WERI-Rb-1 (cell line): ENCODE results near the gene HTR3D.
A peak's percentile ranks its signal among the peaks of the same experiment; 100 is the strongest.

ENCODE experiments used
- DNase-seq: peaks from one replicate; pipeline ENCODE4 v3.0.0-alpha.2; 2020
- H3K27ac ChIP-seq: fragments of 250-450 bp; sonication (Bioruptor Pico); 2 replicates; pipeline ENCODE4 v1.5.1; 2020; ENCODE audit warnings: mild to moderate bottlenecking, moderate library complexity
- H3K27me3 ChIP-seq: fragments of 250-450 bp; sonication (Bioruptor Pico); 2 replicates; pipeline ENCODE4 v1.5.1; 2021; ENCODE audit warnings: mild to moderate bottlenecking, low read depth, moderate library complexity; ENCODE audit not compliant: insufficient read depth, severe bottlenecking
- H3K36me3 ChIP-seq: fragments of 250-450 bp; sonication (Bioruptor Pico); 2 replicates; pipeline ENCODE4 v1.5.1; 2020; ENCODE audit warnings: mild to moderate bottlenecking, moderate library complexity
- H3K4me3 ChIP-seq: 2 replicates; pipeline ENCODE4 v1.5.1; 2011; ENCODE audit warnings: low read depth, mild to moderate bottlenecking, control low read depth, low read length
- H3K9me3 ChIP-seq: fragments of 250-450 bp; sonication (Bioruptor Pico); 2 replicates; pipeline ENCODE4 v1.5.1; 2021; ENCODE audit warnings: mild to moderate bottlenecking, moderate library complexity; ENCODE audit not compliant: severe bottlenecking
- TF ChIP-seq, protein P1 (sequence below): IDR thresholded peaks from 2 replicates; pipeline ENCODE4 v1.5.1; 2011; ENCODE audit warnings: low read depth, mild to moderate bottlenecking, control low read depth, inconsistent platforms, low read length

Gene HTR3D

DNA sequence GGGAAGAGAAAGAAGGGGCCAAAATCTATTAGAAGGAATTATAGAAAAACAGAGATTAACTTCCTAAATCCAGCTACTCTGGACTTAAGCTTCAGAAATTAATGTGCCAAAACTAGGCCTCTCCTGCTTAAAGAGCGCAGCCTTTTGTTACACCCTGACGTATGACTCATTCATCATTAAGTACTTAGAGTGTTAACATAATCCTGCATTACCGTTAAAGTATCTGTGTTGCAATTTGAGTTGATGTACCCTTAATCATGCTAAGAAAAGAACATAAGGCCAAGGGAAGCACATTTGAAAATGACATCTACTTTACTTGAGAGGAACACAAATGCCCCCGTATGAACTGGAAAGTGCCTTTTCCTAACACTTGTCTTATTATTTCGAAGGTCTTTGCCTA lies 7.9 kb downstream of the HTR3D start:
- H3K36me3 ChIP-seq: no peaks in the 10 kb centered on the region
- peak overlapping the region; percentile 5; the same call in 1 of the 2 replicates for H3K4me3 ChIP-seq
- peak; percentile 53 for DNase-seq
- TF ChIP-seq, protein P1, sequence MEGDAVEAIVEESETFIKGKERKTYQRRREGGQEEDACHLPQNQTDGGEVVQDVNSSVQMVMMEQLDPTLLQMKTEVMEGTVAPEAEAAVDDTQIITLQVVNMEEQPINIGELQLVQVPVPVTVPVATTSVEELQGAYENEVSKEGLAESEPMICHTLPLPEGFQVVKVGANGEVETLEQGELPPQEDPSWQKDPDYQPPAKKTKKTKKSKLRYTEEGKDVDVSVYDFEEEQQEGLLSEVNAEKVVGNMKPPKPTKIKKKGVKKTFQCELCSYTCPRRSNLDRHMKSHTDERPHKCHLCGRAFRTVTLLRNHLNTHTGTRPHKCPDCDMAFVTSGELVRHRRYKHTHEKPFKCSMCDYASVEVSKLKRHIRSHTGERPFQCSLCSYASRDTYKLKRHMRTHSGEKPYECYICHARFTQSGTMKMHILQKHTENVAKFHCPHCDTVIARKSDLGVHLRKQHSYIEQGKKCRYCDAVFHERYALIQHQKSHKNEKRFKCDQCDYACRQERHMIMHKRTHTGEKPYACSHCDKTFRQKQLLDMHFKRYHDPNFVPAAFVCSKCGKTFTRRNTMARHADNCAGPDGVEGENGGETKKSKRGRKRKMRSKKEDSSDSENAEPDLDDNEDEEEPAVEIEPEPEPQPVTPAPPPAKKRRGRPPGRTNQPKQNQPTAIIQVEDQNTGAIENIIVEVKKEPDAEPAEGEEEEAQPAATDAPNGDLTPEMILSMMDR: no peak
- no peaks in the 10 kb centered on the region for H3K27me3 ChIP-seq
- peak overlapping the region; percentile 35; the same call in 1 of the 2 replicates for H3K27ac ChIP-seq
- H3K9me3 ChIP-seq: no peaks in the 10 kb centered on the region

DNA sequence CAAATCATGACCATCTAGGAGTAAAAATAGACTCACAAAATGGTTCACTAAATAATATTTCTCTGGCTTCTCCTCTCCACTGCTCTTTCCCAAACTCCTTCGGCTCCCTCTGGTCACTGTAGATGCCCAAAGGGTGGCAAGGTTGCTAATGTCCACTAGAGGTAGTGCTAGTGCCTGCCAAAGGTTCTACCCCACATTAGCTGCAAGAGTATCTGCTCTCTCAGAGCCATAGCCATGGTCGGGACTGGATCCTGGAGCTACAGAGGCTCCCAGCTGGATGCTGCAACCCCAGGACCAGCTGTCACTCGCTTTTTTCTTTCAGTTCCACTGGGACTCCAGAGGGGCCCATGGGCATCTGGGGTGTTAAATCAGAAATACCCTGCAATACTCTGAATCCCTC lies 8.5 kb downstream of the HTR3D start:
- H3K4me3 ChIP-seq: peak overlapping the region; percentile 5; the same call in 1 of the 2 replicates
- DNase-seq: peak; percentile 72
- no peaks in the 10 kb centered on the region for H3K27me3 ChIP-seq
- TF ChIP-seq, protein P1: peak; percentile 71
- no peaks in the 10 kb centered on the region for H3K36me3 ChIP-seq
- no peaks in the 10 kb centered on the region for H3K9me3 ChIP-seq
- H3K27ac ChIP-seq: peak overlapping the region; percentile 35; the same call in 1 of the 2 replicates

DNA sequence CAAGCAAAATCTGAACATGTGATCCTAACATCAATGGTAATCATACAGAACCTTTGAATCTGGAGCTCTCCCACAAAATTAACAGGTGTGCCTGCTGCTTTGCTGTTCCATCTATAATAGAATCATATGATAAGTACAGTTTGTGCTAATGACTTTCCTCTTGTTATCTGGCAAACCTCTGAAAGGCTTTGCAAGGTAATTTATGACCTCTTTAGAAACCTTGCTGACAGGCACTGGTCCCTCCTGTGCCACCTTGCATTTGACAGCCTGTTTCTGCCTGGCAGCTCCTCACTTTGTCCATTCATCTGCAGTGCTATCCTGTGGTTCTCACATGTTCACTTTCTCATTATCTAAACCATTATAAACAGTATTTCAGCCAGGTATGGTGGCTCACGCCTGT lies 11.1 kb downstream of the HTR3D start:
- H3K36me3 ChIP-seq: no peaks in the 10 kb centered on the region
- no peak for DNase-seq
- no peak overlapping the region for H3K27ac ChIP-seq
- H3K4me3 ChIP-seq: no peak overlapping the region
- H3K27me3 ChIP-seq: no peaks in the 10 kb centered on the region
- TF ChIP-seq, protein P1: no peak
- no peaks in the 10 kb centered on the region for H3K9me3 ChIP-seq

DNA sequence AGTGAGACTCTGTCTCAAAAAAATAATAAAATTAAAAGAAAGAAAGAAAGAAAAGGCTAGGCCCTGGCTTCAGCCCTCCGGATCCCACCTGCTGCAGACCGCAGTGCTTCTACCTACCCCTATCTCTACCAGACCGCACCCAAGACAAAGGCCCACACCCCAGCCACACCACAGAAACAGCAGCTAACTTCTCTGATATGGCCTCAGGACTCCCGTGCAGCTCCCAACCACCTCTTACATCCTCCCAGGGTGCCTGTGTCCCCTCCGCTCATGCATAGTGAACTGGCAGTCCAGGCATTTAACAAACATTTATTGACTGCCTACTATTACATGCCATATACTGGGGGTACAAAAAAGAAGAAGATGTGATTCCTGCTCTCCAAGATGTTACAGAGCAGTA lies 14.5 kb downstream of the HTR3D start:
- Histone ChIP-seq H3K4me3 (no peak overlapping the region), H3K9me3 (no peaks in the 10 kb centered on the region), H3K36me3 (no peaks in the 10 kb centered on the region), H3K27ac (no peak overlapping the region), H3K27me3 (no peaks in the 10 kb centered on the region)
- DNase-seq: no peak
- TF ChIP-seq, protein P1: no peak

DNA sequence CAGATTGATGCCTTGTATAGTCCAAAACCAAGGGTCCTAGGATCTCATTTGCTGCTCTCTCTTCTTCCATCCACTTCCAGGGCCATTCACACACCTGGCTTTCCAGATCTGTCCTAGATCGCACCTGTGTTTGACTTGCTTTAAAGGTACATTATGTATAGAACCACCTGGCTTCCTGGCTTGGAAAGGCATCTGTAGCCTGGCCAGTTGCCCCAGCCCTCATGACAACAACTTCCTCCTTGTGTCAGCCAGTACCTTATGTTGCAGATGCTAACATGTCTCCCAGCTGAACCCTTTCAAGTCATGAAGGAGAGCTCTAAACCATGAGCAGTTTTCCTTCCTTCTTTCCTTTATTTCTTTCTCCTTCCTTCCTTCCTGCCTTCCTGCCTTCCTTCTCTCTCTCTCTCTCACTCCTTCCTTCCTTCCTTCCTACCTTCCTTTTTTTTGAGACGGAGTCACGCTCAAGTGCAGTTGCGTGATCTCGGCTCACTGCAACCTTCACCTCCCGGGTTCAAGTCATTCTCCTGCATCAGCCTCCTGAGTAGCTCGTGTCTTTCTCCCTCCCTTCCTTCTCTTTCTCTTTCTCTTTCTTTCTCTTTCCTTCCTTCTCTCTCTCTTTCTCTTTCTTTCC lies 18.8 kb downstream of the HTR3D start:
- Histone ChIP-seq H3K36me3 (no peaks in the 10 kb centered on the region), H3K9me3 (no peaks in the 10 kb centered on the region), H3K27ac (no peak overlapping the region), H3K27me3 (no peaks in the 10 kb centered on the region), H3K4me3 (no peak overlapping the region)
- TF ChIP-seq, protein P1: no peak
- DNase-seq: no peak

DNA sequence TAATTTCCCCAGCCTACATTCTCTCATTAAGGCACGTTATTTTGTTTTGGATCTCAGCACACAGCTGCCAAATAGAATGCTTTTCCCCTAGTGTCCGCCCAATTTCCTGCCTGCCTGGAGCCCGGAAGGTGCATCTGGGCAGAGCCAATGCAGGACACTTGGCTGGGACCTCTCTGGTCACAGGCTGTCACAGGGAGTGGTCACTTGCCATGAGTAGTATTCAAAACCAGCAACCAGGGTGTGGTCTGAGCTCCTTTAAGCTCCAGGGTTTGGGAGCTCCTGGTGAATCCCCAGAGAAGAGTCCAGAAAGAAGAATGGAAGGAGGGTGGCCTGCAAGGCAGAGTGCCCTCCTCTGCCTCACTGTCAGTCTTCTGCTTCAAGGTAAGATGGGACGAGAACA lies 21.2 kb downstream of the HTR3D start, which contains the start of gene HTR3C:
Gene HTR3C (plus strand): TSS at position 281 of the 400 bp plus-strand sequence. CDS start 34 bp downstream, at position 315.
- no peak within 1 kb of the TSS for H3K27ac ChIP-seq
- H3K9me3 ChIP-seq: no peaks in the 10 kb centered on the region
- no peak for DNase-seq
- TF ChIP-seq, protein P1: no peak
- no peak within 1 kb of the TSS for H3K4me3 ChIP-seq
- no peaks in the 10 kb centered on the region for H3K27me3 ChIP-seq
- no peaks in the 10 kb centered on the region for H3K36me3 ChIP-seq
